Stimulated activated CD4-positive, alpha-beta T cell treated with anti-CD3 and anti-CD28 coated beads, Interleukin-2, amount 100 ng/mL, for 48 hours (primary cell): ENCODE data around the gene TP53AIP1.

Source experiments
- DNase-seq, 2 donors: peaks; one replicate each; pipeline ENCODE4 v3.0.0-alpha.2; 2020

TP53AIP1 gene

GRCh38 chr11:128942817-128943427, at the start of gene TP53AIP1:
Gene TP53AIP1 (minus strand): TSS chr11:128942871. CDS start chr11:128937818, 5,053 bp downstream.
- DNase-seq: no peak

- no peak for DNase-seq
These were observed 45.7 kb upstream of the TP53AIP1 start for GRCh38 chr11:128988242-128988970.

GRCh38 chr11:128985880-128986279, 43.2 kb upstream of the TP53AIP1 start:
- DNase-seq: no peak

GRCh38 chr11:128983023-128983422, 40.4 kb upstream of the TP53AIP1 start:
- no peak for DNase-seq

- no peak for DNase-seq
These were observed 38.6 kb upstream of the TP53AIP1 start for GRCh38 chr11:128981254-128981653.

- DNase-seq: no peak
These were observed 28.0 kb upstream of the TP53AIP1 start for GRCh38 chr11:128970598-128971190.

GRCh38 chr11:128968916-128969315, 26.2 kb upstream of the TP53AIP1 start:
- DNase-seq: no peak

- no peak for DNase-seq
These were observed 24.9 kb upstream of the TP53AIP1 start for GRCh38 chr11:128967578-128967977.

- DNase-seq: no peak
These were observed 22.8 kb upstream of the TP53AIP1 start for GRCh38 chr11:128965485-128965884.

- DNase-seq: no peak
These were observed 21.8 kb upstream of the TP53AIP1 start for GRCh38 chr11:128964463-128964930.

GRCh38 chr11:128963744-128964325, 21.2 kb upstream of the TP53AIP1 start:
- no peak for DNase-seq

GRCh38 chr11:128962896-128963295, 20.2 kb upstream of the TP53AIP1 start:
- DNase-seq: no peak

- no peak for DNase-seq
These were observed 19.0 kb upstream of the TP53AIP1 start for GRCh38 chr11:128961645-128962044.

GRCh38 chr11:128957202-128957482, 14.5 kb upstream of the TP53AIP1 start:
- no peak for DNase-seq

- peak in 1 of 2 donors; percentile 10 for DNase-seq
These were observed 13.9 kb upstream of the TP53AIP1 start for GRCh38 chr11:128956401-128957201.

GRCh38 chr11:128955636-128956035, 13.0 kb upstream of the TP53AIP1 start:
- no peak for DNase-seq

GRCh38 chr11:128953151-128953550, 10.5 kb upstream of the TP53AIP1 start:
- DNase-seq: no peak

GRCh38 chr11:128949791-128950454, 7.3 kb upstream of the TP53AIP1 start:
- no peak for DNase-seq

GRCh38 chr11:128948583-128948982, 5.9 kb upstream of the TP53AIP1 start:
- DNase-seq: no peak

GRCh38 chr11:128947773-128948172, 5.1 kb upstream of the TP53AIP1 start:
- DNase-seq: no peak

GRCh38 chr11:128946648-128947047, 4.0 kb upstream of the TP53AIP1 start:
- DNase-seq: no peak

GRCh38 chr11:128943428-128943976, 831 bp upstream of the TP53AIP1 start:
- no peak for DNase-seq
